ENCODE results near the gene CACNA1D. TPM values are rescaled to one million over a fixed set of nuclear protein-coding genes. Genes with fewer than 3 reads are reported as not detected.

The CACNA1D gene
- total RNA-seq, 1 donor from 2014 or later = 2.8 TPM

DNA sequence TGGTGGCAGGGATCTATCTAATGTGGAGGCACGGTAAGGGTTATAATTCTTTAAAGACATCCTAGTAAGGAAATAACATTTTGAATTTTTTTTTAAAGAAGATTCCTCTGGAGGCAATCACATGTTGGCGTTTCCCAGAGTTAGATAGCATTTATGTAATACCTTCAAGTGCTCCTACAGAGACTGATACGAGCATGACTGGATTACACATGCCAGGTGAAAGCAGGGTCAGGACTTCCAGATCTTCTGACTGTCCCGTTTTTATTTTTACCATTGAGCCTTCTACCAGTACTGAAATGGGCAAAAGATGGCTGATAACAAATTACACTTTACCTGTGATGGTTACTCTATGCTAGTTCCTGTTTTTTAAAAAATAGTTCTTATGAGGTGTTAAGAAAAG lies 365.8 kb downstream of the CACNA1D start:
- peaks cover 37% of the 10 kb centered on the region for H3K36me3 Mint-ChIP-seq
- DNase-seq (ENCODE audit: low spot score in 2 of 2, unreplicated experiment in 2 of 2) = no peak
- H3K4me3 Mint-ChIP-seq = no peak overlapping the region
- no peak overlapping the region for H3K27ac Mint-ChIP-seq
- H3K27me3 Mint-ChIP-seq (ENCODE audit: low read depth) = no peaks in the 10 kb centered on the region
- H3K4me1 Mint-ChIP-seq = no peaks in the 10 kb centered on the region
- H3K9me3 Mint-ChIP-seq = no peaks in the 10 kb centered on the region
- TF ChIP-seq CTCF (IDR thresholded peaks at IDR 0.05; ENCODE audit: unreplicated experiment) = no peak

- TF ChIP-seq CTCF (IDR thresholded peaks at IDR 0.05; ENCODE audit: unreplicated experiment) = no peak
- H3K27me3 Mint-ChIP-seq (ENCODE audit: low read depth) = no peaks in the 10 kb centered on the region
- H3K36me3 Mint-ChIP-seq = peaks cover 40% of the 10 kb centered on the region
Observed at GRCh38 chr3:53862241-53862640, 367.8 kb downstream of the CACNA1D start.

DNA sequence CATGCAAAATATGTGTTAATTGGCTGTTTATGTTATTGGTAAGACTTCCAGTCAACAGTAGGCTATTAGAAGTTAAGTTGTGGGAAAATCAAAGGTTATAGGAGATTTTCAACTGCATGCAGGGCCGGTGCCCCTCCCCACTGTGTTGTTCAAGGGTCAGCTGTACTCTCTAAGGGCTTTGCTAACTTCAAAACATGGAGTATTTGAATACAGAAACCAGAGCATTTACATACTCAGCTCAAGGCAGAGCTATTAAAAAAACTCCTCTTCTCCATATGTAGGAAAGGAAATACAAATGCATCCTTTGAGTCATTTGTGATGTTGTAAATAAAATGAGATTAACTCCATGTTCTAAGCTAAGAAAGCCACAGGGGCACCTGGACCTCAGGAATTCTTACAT lies 368.7 kb downstream of the CACNA1D start:
- no peak overlapping the region for H3K4me3 Mint-ChIP-seq
- DNase-seq (ENCODE audit: low spot score in 2 of 2, unreplicated experiment in 2 of 2) = no peak
- no peaks in the 10 kb centered on the region for H3K4me1 Mint-ChIP-seq
- no peak overlapping the region for H3K27ac Mint-ChIP-seq
- H3K9me3 Mint-ChIP-seq = no peaks in the 10 kb centered on the region
- H3K27me3 Mint-ChIP-seq (ENCODE audit: low read depth) = no peaks in the 10 kb centered on the region
- peaks cover 41% of the 10 kb centered on the region for H3K36me3 Mint-ChIP-seq
- TF ChIP-seq CTCF (IDR thresholded peaks at IDR 0.05; ENCODE audit: unreplicated experiment) = no peak

More at GRCh38 chr3:53862241-53862640, 367.8 kb downstream of the CACNA1D start:
- DNase-seq (ENCODE audit: low spot score in 2 of 2, unreplicated experiment in 2 of 2) = no peak
- Mint-ChIP-seq H3K4me3 (no peak overlapping the region), H3K9me3 (no peaks in the 10 kb centered on the region), H3K4me1 (no peaks in the 10 kb centered on the region), H3K27ac (no peak overlapping the region)

Other genes starting within 250 kb of the CACNA1D start
- gene TKT, start 238.6 kb upstream of the CACNA1D start, total RNA-seq = 181 to 185 TPM (median 181 TPM) in 3 replicates
- gene DCP1A, start 147.1 kb upstream of the CACNA1D start, total RNA-seq = 35.4 to 38.8 TPM (median 38.8 TPM) in 3 replicates